ENCODE results near the gene TTC22. TPM values are rescaled to one million over a fixed set of nuclear protein-coding genes. Genes with fewer than 3 reads are reported as not detected.

The TTC22 gene
- total RNA-seq, result 10 to 100 TPM in 1 of 2 experiments, 1 to 10 TPM in 1; 8.7 to 10.2 TPM

DNA sequence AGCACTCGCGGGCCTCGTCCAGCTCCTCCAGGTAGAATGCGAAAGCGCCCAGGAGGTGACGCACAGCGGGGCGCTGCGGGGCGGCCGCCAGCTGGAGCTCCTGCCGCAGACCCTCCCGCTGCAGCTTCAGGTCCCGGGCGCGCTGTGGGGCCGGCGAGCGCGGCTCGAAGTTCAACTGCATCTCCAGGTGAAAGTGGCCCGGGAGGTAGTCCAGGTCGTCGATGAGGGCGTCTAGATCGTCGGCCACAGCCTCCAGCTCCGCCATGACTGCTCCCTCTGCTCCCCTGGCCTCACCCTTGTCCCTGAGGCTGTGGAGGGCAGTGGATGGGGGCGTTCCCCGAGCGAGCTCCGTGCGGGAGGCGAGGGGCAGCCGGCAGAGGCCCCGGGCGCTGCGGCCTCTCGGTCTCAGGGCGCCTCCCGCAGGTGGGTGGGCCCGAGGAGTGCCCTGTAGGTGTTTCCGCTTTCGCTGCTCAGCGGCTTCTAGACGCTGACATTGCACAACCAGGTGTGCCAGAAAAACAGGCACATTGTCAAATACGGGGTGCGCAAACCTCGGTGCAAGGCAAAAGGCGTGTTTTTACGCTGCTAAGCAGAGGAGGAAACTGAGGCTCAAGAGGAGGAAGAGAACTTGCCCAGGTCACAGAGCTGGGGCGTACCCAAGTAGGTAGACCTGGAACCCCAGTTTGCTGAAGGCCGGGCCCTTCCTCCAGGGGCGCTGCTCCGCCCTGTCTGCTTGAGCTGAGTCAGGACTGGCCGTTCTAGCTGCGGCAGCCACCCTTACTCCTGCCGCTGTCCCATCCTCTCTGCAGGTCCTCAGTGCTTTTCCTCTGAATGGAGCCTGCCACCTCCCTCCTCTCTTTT, at the start of gene TTC22:
TTC22 (minus strand) TSS at position 425 of the 861 bp plus-strand sequence; CDS start at position 265, 160 bp downstream.

DNA sequence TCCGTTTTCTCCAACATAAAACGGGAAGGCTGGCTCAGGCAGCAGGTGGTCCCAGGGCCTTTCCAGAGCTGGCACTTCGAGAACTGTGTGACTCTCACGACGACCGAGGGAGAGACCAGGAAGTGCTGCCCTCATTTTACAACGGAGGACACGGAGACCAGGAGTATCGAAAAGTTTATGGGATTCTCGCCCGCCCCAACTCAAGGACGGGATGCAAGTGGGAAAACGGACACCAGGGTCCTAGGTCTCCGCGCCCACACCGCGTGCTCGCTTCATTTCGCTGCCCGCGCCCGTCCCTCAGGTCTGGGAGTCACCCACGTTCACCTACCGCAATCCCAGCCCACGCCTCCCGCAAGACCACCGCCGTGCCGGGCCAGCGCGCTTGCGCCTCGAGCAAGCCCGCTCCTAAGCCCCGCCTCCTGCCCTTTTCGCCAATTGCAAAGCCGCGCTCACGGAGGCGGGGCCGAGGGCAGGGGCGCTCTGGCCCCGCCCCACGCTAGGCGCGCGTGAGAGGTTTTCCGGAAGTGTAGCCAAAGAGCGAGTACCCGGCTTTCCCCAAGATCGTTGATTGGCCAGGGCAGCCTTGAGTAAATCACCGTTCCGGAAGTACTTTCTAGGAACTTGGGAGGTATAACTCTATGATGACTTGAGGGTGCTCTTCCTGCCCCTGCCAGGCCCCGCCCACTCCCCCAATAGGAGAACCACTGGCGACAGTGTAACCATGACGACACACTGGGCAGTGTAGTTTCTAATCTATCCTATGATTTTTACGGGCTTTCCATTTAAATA, 36.8 kb downstream of the TTC22 start, which contains the start of gene PARS2:
PARS2 (minus strand) TSS at position 391 of the 789 bp plus-strand sequence. CDS start 5,362 bp downstream, outside the sequence.

Other genes starting within 250 kb of the TTC22 start
- not detected for gene FAM151A, start 177.8 kb downstream of the TTC22 start, total RNA-seq
- not detected for gene MROH7, start 159.5 kb downstream of the TTC22 start, total RNA-seq
- gene TTC4, start 85.5 kb downstream of the TTC22 start, total RNA-seq, result 10 to 100 TPM; 18.0 to 18.5 TPM
- gene PARS2, start 36.8 kb downstream of the TTC22 start, total RNA-seq, result 1 to 10 TPM; 2.7 to 3.0 TPM
- 10 to 100 TPM; 78.5 to 84.5 TPM for gene DHCR24, start 85.9 kb upstream of the TTC22 start, total RNA-seq
- gene TMEM61, start 179.3 kb upstream of the TTC22 start, total RNA-seq, result not detected
- not detected for gene BSND, start 197.6 kb upstream of the TTC22 start, total RNA-seq
- not detected for gene PCSK9, start 238.2 kb upstream of the TTC22 start, total RNA-seq